BJ (cell line): ENCODE data around the gene RABGAP1L. TPM values are rescaled to one million over a fixed set of nuclear protein-coding genes. Genes with fewer than 3 reads are reported as not detected.

Experiments
- CTCF ChIA-PET: fragments of 350-600 bp; formaldehyde crosslinking; extraction: SDS; loops from one replicate; lab custom pipeline; 2021; ENCODE audit warnings: antibody characterized with exemption, inconsistent platforms; lab: Yijun Ruan, JAX
- POLR2A ChIA-PET: fragments of 300-600 bp; sonication (Branson Sonifier 250); formaldehyde crosslinking; extraction: SDS; loops from one replicate; lab custom pipeline; 2021; ENCODE audit warnings: antibody characterized with exemption; lab: Charles Lee
- DNase-seq: peaks from one replicate; pipeline ENCODE4 v3.0.0-alpha.2; 2011; ENCODE audit warnings: low read depth
- H3K27me3 ChIP-seq: 2 replicates; pipeline ENCODE4 v1.6.0; 2011; ENCODE audit warnings: low read length; ENCODE audit not compliant: control insufficient read depth, insufficient read depth
- H3K36me3 ChIP-seq: 2 replicates; pipeline ENCODE4 v1.5.1; 2011; ENCODE audit warnings: low read length; ENCODE audit not compliant: control insufficient read depth, insufficient read depth
- H3K4me3 ChIP-seq: 2 replicates; pipeline ENCODE4 v1.5.1; 2011; ENCODE audit warnings: low read depth, mild to moderate bottlenecking, control low read depth, low read length
- CTCF ChIP-seq: IDR thresholded peaks from 2 replicates; pipeline ENCODE4 v1.5.1; 2011; ENCODE audit warnings: low read depth, mild to moderate bottlenecking, control low read depth, inconsistent platforms, low read length, moderate library complexity; ENCODE audit not compliant: insufficient read depth
- polyA plus RNA-seq: library from polyadenylated mRNA; depleted of rRNA; stranded (reverse); fragments of >200 nt; gene quantifications from 2 replicates; pipeline ENCODE4 v1.2.3, GENCODE V29; 2011

RABGAP1L gene
- polyA plus RNA-seq, 1 experiment: 15.9 TPM

- no peak overlapping the region for H3K4me3 ChIP-seq
- H3K27me3 ChIP-seq: no peaks in the 10 kb centered on the region
- no peak for TF ChIP-seq CTCF
- DNase-seq: no peak
- ChIA-PET POLR2A (interaction anchor here (0.6 kb wide), 1 partner anchor 32 kb away, joined by 3 read pairs; no protein-coding TSS in a partner anchor), CTCF (no interaction called here)
- no peaks in the 10 kb centered on the region for H3K36me3 ChIP-seq
Observed at GRCh38 chr1:174871886-174872285, 712.6 kb downstream of the RABGAP1L start.

- ChIA-PET POLR2A (no interaction called here), CTCF (interaction anchor here (0.6 kb wide), 1 partner anchor 8 kb away, joined by 3 read pairs; no protein-coding TSS in a partner anchor)
- no peak for TF ChIP-seq CTCF
- no peaks in the 10 kb centered on the region for H3K36me3 ChIP-seq
- DNase-seq: no peak
- H3K27me3 ChIP-seq: no peaks in the 10 kb centered on the region
- H3K4me3 ChIP-seq: no peak overlapping the region
Observed at GRCh38 chr1:174872615-174873058, 713.3 kb downstream of the RABGAP1L start.

- POLR2A ChIA-PET: no interaction called here
Observed at GRCh38 chr1:174874331-174875053, 715.2 kb downstream of the RABGAP1L start.

GRCh38 chr1:174875306-174875705, 716.0 kb downstream of the RABGAP1L start:
- no peak overlapping the region for H3K4me3 ChIP-seq
- H3K27me3 ChIP-seq: no peaks in the 10 kb centered on the region
- ChIA-PET POLR2A (no interaction called here), CTCF (no interaction called here)
- no peak for TF ChIP-seq CTCF
- DNase-seq: no peak
- H3K36me3 ChIP-seq: no peaks in the 10 kb centered on the region

More at GRCh38 chr1:174874331-174875053, 715.2 kb downstream of the RABGAP1L start:
- CTCF ChIA-PET: no interaction called here
- DNase-seq: no peak
- H3K4me3 ChIP-seq: no peak overlapping the region
- H3K36me3 ChIP-seq: no peaks in the 10 kb centered on the region
- no peaks in the 10 kb centered on the region for H3K27me3 ChIP-seq
- no peak for TF ChIP-seq CTCF

GRCh38 chr1:174877208-174877673, 717.9 kb downstream of the RABGAP1L start:
- TF ChIP-seq CTCF: no peak
- ChIA-PET POLR2A (interaction anchor here (0.6 to 0.7 kb wide), 2 partner anchors 54 to 93 kb away, joined by 4 to 9 read pairs; no protein-coding TSS in a partner anchor), CTCF (no interaction called here)
- H3K4me3 ChIP-seq: no peak overlapping the region
- DNase-seq: no peak
- no peaks in the 10 kb centered on the region for H3K36me3 ChIP-seq
- H3K27me3 ChIP-seq: no peaks in the 10 kb centered on the region
